IPS DF 4.7 (cell line): Measurements from ENCODE around the gene C3orf18.

Experiments
- DNase-seq: peaks from one replicate; pipeline ENCODE4 v3.0.0-alpha.2; 2013; ENCODE audit warnings: low spot score; ENCODE audit errors: extremely low read depth

Gene C3orf18

DNA sequence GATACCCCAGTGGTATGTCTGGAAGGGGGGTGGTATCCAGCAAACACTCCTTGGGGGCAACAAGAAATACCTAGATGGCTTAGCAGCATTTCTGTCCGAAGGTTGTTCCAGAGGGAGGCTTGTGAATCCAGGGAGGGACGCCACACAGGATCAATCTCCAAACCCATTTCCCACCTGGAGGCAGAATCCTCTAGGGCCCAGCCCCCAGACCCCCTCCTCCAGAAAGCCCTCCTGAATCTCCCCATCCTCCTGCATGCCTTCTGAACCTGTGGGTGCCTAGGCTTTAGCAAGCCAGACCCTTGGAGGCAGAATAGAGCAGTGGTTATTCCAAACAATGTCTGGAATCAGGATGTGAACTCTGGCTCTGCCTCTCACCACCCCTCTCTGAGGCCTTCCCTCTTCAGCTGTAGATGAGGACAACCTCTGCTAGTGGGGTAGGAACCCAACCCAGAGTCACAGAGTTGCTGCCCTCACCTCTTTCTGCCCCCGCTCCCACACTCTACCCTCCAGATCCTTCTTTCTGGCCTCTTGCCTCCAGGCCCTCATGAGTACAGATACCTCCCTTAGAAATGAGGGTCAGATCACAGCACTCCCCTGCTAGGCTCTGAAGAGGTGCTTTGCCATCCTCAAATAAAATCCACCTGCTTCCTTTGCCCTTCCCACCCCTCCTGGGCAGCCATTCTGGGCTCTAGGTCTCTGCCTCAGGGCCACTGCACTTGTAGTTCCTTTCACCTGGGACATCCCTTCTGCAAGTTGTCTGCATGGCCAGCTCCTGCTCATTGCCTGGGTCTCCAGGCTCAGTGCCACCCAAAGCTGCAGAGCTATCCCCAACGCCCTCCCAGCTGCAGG is 35.9 kb upstream of the C3orf18 start:
- no peak for DNase-seq

- DNase-seq: no peak
Measured at GRCh38 chr3:50602595-50603191, 35.1 kb upstream of the C3orf18 start.

DNA sequence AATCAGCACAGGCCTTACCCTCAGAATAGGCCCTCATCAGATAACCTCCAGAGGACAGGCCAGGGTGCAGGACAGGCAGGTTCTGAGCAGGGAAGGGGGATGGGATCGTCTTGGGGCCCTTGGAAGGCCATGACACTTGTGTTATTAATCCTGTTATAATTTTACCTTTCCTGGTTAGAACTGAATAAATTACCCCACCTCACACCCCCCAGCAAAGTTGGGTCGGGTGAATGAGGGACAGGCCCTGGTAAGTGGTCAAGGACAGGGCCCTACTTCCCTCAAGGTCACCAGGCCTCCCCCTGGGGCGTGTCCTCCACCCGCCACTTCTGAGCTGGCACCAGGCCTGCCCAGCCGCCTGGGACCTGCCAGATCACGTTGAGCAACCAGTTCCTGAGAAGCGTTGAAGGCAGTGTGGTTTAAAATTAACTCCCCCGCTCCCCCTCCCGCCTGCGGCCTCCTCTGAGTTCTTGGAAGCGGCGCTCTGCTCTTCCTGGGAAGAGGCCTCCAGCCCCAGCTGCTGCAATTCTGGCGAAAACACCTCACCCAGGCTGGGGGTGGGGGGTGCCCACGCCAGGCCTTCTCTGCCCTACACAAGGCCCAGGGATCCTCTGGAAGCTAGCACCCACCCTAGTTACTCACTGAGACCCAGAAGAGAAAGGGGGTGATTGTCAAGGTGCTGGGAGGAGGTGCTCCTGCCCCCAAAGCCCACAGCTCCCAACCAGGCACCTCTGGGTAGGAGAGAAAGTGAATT is 33.5 kb upstream of the C3orf18 start:
- no peak for DNase-seq

DNA sequence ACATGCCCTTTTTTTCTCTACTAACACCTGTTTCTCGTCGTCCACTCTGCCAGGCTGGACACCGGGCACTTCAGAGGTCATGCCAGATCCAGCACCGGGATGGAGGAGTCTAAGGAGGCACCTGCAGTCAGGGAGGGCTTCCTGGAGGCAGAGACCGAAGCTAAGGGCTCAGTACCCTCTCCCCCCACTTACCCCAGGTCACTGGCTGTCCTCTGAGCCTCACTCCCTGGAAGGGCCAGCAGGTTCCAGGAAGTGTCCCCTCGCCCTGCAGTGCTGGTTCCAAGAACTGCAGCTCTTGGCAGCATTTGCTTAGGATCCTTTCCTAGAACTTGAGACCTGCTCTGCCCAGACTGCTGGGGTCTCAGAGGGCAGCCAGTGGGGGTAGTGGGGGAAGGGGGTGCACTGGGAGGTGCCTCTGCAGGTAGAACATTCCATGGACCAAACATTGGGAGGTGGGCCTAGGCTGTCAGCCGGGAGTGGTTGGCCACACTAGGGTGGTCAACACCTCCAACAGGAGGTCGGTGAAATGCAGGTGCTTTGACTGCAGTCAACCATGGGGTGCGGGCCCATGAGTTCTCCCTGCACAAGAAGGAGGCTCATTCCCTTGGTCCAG is 32.7 kb upstream of the C3orf18 start:
- no peak for DNase-seq

GRCh38 chr3:50599716-50600118 is 32.2 kb upstream of the C3orf18 start:
- DNase-seq: no peak

DNA sequence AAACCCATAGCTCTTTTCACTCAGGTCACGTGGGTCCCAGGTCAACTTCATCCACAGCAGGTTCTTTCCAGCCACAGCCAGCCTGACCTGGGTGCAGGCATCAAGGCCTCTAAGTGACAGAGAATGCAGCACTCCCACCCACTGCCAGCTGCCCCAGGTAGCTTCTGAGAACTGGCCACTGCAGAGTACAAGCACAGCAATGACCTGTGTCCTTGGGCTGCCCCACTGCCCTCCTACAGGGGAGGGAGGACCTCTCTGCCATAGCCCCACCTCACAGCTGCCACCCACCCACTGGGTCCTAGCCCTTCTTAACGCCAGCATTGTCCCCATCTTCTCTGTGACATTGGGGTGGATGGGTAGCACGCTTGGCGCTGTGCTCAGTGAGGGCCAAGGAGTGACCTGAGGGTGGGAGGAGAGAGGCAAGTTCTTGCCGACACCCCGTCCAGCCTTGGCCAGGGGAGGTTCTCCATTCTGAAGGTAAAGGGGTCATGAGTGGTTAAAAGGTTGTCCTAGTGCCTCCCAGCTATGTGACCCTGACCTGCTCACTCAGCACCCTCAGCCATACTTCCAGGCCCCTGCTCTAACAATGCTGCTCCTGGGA is 31.7 kb upstream of the C3orf18 start:
- DNase-seq: no peak

DNA sequence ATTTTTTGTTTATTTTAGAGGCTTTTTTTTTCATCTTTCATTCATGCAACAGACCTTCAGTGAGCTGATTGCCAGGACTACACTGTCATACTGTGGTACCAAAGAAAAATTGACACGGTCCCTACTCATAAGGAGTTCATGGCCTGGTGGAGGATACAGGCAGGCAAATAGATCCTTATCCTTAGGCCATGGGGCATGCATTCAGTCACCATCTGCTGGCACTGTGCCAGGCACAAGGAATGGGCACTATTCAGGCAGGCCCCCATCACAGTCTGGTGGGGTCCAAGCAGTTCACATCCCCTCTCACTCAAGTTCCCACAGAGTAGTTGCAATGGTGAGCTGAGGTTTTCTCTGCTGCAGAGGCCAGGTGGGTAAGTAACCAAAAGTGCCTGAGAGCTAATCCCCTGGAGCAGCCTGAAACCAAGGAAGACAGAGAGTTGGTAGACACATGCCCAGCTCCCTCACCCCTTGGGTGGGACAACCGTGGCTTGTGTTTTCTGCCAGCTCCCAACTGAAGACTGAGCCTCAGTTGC is 26.8 kb upstream of the C3orf18 start:
- no peak for DNase-seq

DNA sequence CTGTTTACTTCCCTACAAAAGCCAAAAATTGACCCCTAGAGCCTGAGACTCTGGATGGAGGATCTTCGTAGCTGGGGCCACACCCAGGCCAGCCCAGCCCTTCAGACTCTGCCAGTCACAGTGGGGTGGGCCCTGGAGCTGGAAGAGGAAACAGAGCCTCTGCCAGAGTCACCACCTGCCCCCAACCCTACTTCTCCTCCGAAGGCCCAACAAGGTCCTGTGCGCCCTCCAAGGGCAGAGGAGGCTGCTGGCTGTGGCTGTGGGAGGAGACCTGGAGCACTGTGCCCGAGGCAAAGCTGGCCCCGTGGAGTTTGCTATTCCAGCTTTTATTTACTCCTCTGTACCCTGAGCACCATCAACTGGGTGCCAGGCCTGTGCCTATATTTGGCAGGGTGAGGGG is 25.0 kb upstream of the C3orf18 start:
- DNase-seq: no peak

DNA sequence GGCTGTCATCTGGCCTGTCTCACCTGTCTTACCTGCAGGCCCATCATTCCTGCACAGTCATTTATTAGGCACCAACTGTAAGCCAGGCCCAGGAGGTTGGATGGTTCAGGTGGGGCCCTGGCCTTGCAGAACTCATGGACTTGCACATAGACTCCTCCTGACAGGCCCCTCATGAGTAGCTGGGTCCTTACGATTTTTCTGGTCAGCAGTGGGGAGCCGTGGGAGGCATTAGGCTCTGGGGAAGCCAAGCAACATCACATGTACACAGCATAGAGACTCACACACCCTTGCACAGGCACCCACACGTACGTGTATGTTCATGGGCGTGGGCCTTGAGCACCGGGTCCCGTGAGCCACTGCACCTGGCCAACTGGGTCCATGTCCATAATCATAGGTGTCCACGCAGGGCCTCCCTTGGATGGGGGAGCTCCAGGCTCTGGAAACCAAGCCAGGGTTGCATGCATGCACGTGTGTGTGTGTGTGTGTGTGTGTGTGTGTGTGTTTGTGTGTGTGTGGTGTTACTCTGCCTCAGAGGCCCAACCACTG is 23.7 kb upstream of the C3orf18 start:
- no peak for DNase-seq

- DNase-seq: no peak
Measured at GRCh38 chr3:50588759-50589433, 21.3 kb upstream of the C3orf18 start.

DNA sequence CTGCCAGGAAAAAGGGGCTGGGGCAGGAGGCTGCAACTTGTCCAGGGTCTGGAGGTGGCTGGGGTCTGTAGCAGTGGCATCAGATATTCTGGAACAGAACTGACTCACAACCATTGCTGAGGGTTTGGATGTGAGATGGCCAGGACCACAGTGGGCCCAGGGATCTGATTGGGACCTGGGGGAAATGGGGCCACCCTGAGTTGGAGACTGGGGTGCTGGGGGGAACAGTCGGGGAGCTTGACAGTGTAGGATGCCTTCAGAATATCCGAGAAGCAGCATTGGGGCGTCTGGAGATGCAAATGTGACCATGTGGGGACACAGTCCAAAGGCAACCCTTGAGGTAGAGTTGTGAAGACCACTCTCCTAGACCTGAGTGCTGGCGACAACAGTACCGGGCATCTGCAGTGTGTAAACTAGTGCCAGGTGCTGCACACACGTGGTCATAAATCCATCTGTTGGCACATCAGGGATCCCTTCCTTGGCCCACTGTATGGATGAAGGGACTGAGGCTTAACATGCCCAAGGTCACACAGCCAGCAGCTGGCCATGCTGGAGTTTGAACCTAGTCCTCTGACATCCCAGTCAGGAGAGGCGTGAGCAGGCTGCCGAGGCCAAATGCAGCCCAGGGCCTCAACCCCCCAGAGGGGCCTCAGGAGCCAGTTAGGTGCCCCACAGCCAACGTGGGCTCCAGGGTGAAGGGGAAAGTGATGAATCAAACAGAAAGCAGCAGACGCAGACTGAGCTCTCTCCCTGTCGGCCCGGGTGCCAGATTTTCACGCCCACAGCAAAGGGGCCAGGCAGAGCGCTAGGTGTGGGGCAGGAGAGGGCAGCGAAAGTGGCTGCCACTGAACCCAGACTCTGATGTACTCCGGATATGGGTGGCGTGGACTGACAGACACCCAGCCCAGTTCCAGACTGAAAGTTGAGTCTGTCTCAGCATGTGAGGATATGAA is 20.5 kb upstream of the C3orf18 start:
- no peak for DNase-seq

- DNase-seq: no peak
Measured at GRCh38 chr3:50587373-50587772, 19.8 kb upstream of the C3orf18 start.

DNA sequence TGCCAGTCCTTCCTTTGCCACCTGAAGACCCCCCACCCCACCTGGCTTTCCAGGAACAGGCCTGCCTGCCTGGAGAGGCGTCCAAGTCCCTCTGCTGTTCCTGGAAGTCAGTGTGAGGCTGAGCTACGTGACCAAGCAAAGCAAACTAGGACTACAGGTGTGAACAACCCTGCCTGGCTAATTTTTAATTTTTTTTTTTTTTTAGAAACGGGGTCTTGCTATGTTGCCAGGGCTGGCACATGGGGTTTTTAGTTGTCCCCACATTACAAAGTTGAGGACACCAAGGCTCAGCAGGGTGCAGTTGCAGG is 19.2 kb upstream of the C3orf18 start:
- no peak for DNase-seq

GRCh38 chr3:50585919-50586762 is 18.6 kb upstream of the C3orf18 start:
- DNase-seq: no peak

GRCh38 chr3:50584391-50584790 is 16.8 kb upstream of the C3orf18 start:
- no peak for DNase-seq

- no peak for DNase-seq
Measured at GRCh38 chr3:50583897-50584296, 16.4 kb upstream of the C3orf18 start.

GRCh38 chr3:50582083-50582482 is 14.5 kb upstream of the C3orf18 start:
- no peak for DNase-seq

GRCh38 chr3:50581459-50581842 is 13.9 kb upstream of the C3orf18 start:
- no peak for DNase-seq
